ENCODE measurements around the gene CREB3L2. TPM values are rescaled to one million over a fixed set of nuclear protein-coding genes. Genes with fewer than 3 reads are reported as not detected.

Gene CREB3L2
- total RNA-seq, 1 experiment from 2014 or later: 18.1 TPM

DNA sequence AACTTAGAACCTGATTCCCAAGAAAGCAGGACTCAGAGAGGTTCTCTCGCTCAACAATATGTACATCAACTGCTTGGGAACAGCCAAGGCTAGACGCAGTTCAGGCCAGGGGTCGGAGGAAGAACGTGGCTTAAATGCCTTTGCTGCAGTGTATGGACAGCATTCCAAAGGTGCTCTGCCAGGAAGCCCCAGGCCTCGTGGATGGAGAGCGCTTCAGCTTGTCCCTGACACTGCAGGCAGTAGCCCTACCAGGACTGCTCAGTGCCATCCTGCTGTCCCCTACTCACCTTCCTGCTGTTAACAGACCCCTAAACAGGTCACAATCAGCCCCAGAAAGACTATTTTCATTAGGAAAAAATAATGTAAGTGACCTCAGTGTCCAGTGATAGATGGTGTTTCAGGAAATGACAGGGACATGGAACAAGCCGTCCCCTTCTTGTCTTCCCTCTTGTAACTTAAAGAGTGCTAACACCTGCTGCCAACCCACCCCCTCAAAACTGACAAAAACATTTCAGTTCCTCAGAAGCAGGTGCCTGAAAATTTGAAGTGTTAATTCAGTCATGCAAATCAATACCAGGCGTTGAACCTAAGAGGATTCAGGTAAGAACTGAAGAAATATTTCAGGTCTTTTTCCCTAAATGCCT is 16.5 kb downstream of the CREB3L2 start:
- H2AFZ ChIP-seq (ENCODE audit: low read length): no peak overlapping the region
- no peak for DNase-seq
- H4K20me1 ChIP-seq (ENCODE audit: low read length): no peaks in the 10 kb centered on the region
- no peak overlapping the region for H3K27ac ChIP-seq (ENCODE audit: low read length)
- intact Hi-C loops (cut with micrococcal nuclease): no loop called here
- no peaks in the 10 kb centered on the region for H3K9me3 ChIP-seq (ENCODE audit: low read length)
- no peak for ATAC-seq
- H3K79me2 ChIP-seq (ENCODE audit: low read length): peaks cover 27% of the 10 kb centered on the region
- no peak overlapping the region for H3K4me3 ChIP-seq (ENCODE audit: low read length)
- peaks cover 17% of the 10 kb centered on the region for H3K4me1 ChIP-seq (ENCODE audit: insufficient read depth, low read length)
- H3K27me3 ChIP-seq (ENCODE audit: low read length): no peaks in the 10 kb centered on the region
- no peaks in the 10 kb centered on the region for H3K9me2 ChIP-seq (replicated peaks; ENCODE audit: low read length)
- no peaks in the 10 kb centered on the region for H3F3A ChIP-seq (ENCODE audit: low read length, unreplicated experiment)
- CTCF ChIA-PET: no interaction called here
- BruUV-seq (replicated peaks): no TSS peak
- TF ChIP-seq, protein P1, sequence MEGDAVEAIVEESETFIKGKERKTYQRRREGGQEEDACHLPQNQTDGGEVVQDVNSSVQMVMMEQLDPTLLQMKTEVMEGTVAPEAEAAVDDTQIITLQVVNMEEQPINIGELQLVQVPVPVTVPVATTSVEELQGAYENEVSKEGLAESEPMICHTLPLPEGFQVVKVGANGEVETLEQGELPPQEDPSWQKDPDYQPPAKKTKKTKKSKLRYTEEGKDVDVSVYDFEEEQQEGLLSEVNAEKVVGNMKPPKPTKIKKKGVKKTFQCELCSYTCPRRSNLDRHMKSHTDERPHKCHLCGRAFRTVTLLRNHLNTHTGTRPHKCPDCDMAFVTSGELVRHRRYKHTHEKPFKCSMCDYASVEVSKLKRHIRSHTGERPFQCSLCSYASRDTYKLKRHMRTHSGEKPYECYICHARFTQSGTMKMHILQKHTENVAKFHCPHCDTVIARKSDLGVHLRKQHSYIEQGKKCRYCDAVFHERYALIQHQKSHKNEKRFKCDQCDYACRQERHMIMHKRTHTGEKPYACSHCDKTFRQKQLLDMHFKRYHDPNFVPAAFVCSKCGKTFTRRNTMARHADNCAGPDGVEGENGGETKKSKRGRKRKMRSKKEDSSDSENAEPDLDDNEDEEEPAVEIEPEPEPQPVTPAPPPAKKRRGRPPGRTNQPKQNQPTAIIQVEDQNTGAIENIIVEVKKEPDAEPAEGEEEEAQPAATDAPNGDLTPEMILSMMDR (conservative IDR thresholded peaks at IDR 0.05; ENCODE audit: low read depth, low read length): no peak
- no peak for TF ChIP-seq EZH2 (IDR thresholded peaks at IDR 0.05; ENCODE audit: low read length, unreplicated experiment)
- POLR2A ChIA-PET (ENCODE audit: unreplicated experiment): no interaction called here
- H3K4me2 ChIP-seq (ENCODE audit: low read length): no peak overlapping the region
- no peak overlapping the region for H3K9ac ChIP-seq (ENCODE audit: low read length)
- H3K36me3 ChIP-seq (ENCODE audit: low read depth, low read length): no peaks in the 10 kb centered on the region; the same call in 1 of the 2 replicates

DNA sequence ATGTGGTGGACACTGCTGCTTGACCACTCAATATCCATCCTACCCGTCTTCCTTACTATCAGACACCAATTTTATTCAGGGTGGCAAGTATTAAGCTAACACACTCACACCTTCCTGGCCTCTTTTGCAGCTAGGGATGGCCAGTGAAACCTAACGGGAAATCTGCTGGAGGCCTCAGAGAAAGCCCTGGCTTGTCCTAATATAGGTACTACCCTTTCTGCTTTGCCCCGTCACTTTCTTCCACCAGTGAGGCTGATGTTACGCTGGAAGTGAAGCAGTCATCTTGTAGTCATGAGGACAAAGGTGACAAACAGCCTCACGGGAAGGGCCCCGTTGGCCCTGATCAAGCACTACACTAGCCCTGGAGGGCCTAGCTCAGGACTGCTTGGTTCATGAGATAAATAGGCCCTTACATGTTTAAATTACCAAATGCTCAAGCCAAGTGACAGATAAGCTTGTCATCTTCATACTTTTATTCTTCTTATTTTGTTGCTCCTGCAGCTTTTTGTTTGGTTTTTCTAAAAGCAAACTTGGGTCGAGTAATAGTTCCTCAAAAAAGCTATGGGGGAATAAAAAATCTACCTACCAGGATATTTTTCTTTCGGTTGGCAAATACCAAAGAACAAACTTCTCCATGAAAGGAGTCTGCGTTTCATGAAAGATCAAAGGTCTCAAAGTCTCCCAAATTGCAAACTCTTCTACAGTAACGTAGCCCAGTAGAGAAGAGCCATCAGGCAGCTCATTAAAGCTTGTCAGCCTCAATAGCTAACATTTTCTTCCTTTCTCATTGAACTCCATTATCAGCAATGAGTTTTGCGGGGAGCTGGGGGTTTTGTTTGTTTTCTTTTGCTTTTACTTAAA is 17.5 kb downstream of the CREB3L2 start:
- Histone ChIP-seq H3K9me3 (ENCODE audit: low read length) (no peaks in the 10 kb centered on the region), H3K4me3 (ENCODE audit: low read length) (no peak overlapping the region), H3K36me3 (ENCODE audit: low read depth, low read length) (no peaks in the 10 kb centered on the region; the same call in 1 of the 2 replicates), H3K9ac (ENCODE audit: low read length) (no peak overlapping the region), H3K27me3 (ENCODE audit: low read length) (no peaks in the 10 kb centered on the region), H2AFZ (ENCODE audit: low read length) (no peak overlapping the region), H4K20me1 (ENCODE audit: low read length) (no peaks in the 10 kb centered on the region), H3K79me2 (ENCODE audit: low read length) (peaks cover 26% of the 10 kb centered on the region), H3K9me2 (replicated peaks; ENCODE audit: low read length) (no peaks in the 10 kb centered on the region), H3K4me1 (ENCODE audit: insufficient read depth, low read length) (peaks cover 24% of the 10 kb centered on the region), H3K4me2 (ENCODE audit: low read length) (no peak overlapping the region), H3K27ac (ENCODE audit: low read length) (no peak overlapping the region), H3F3A (ENCODE audit: low read length, unreplicated experiment) (no peaks in the 10 kb centered on the region)
- no peak for TF ChIP-seq EZH2phosphoT487 (IDR thresholded peaks at IDR 0.05; ENCODE audit: borderline replicate concordance, low read length)
- TF ChIP-seq EZH2 (IDR thresholded peaks at IDR 0.05; ENCODE audit: low read length, unreplicated experiment): no peak
- TF ChIP-seq, protein P1 (conservative IDR thresholded peaks at IDR 0.05; ENCODE audit: low read depth, low read length): no peak
- ATAC-seq (no peak), DNase-seq (no peak)
- no TSS peak for BruUV-seq (replicated peaks)
- ChIA-PET CTCF (no interaction called here), POLR2A (ENCODE audit: unreplicated experiment) (no interaction called here)
- intact Hi-C loops (cut with micrococcal nuclease): no loop called here

All from PC-3 (cell line).